ENCODE results near the gene CHRDL1. TPM values are rescaled to one million over a fixed set of nuclear protein-coding genes. Genes with fewer than 3 reads are reported as not detected.

Gene CHRDL1
- total RNA-seq, 1 donor from 2014 or later: 19.7 TPM

DNA sequence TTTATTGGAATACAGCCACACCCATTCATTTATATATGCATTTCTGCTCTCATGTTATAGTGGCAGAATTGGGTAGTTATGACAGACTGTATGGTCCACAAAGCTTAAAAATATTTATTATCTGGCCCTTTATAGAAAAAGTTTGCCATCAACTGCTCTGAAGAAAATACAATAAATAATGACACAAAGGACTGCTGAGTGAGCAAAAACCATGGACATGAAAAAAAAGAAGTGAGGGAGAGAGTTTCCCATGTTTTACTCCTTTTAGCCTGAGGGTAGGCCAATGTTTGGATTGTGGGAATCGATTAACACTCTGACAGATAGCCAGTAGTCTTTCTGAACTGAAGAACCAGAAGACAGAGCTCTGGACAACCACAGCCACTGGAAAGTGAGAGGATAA is 149.2 kb downstream of the CHRDL1 start:
- H3K4me3 Mint-ChIP-seq (ENCODE audit: low read depth): no peak overlapping the region
- peak overlapping the region; percentile 37 for H3K27ac Mint-ChIP-seq
- no peaks in the 10 kb centered on the region for H3K4me1 Mint-ChIP-seq (ENCODE audit: low read depth)
- H3K27me3 Mint-ChIP-seq: no peaks in the 10 kb centered on the region
- TF ChIP-seq, protein P1, sequence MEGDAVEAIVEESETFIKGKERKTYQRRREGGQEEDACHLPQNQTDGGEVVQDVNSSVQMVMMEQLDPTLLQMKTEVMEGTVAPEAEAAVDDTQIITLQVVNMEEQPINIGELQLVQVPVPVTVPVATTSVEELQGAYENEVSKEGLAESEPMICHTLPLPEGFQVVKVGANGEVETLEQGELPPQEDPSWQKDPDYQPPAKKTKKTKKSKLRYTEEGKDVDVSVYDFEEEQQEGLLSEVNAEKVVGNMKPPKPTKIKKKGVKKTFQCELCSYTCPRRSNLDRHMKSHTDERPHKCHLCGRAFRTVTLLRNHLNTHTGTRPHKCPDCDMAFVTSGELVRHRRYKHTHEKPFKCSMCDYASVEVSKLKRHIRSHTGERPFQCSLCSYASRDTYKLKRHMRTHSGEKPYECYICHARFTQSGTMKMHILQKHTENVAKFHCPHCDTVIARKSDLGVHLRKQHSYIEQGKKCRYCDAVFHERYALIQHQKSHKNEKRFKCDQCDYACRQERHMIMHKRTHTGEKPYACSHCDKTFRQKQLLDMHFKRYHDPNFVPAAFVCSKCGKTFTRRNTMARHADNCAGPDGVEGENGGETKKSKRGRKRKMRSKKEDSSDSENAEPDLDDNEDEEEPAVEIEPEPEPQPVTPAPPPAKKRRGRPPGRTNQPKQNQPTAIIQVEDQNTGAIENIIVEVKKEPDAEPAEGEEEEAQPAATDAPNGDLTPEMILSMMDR (IDR thresholded peaks at IDR 0.05; ENCODE audit: unreplicated experiment): no peak
- DNase-seq (ENCODE audit: low spot score, unreplicated experiment): no peak
- H3K36me3 Mint-ChIP-seq (ENCODE audit: insufficient read depth): peaks cover 1% of the 10 kb centered on the region
- H3K9me3 Mint-ChIP-seq (ENCODE audit: low read depth): peaks cover 28% of the 10 kb centered on the region
